K562 (cell line): Measurements from ENCODE around the gene NDUFAF8. TPM values are rescaled to one million over a fixed set of nuclear protein-coding genes. Genes with fewer than 3 reads are reported as not detected.
A peak's percentile ranks its signal among the peaks of the same experiment; 100 is the strongest.

ENCODE experiments used
- ATAC-seq: fragments of 200-7000 bp; cut with Tn5 transposase; 3 replicates; pipeline ENCODE4 v1.9.1; 2020; ENCODE audit warnings: moderate library complexity
- BruUV-seq: library from RNA; stranded (reverse); fragments of 400-500 nt; replicated peaks from 2 replicates; lab custom pipeline; 2021; lab: Mats Ljungman, UMichigan
- CTCF ChIA-PET: fragments of 300-600 bp; formaldehyde crosslinking; extraction: SDS; loops from one replicate; lab custom pipeline; 2021; ENCODE audit warnings: low intra/inter-chr PET ratio; lab: Yijun Ruan, JAX
- POLR2A ChIA-PET: fragments of 300-600, 350-650 bp; sonication (Branson Sonifier 250); formaldehyde crosslinking; extraction: SDS; loops from one replicate; lab custom pipeline; 2021; ENCODE audit warnings: antibody characterized with exemption, inconsistent platforms; lab: Yijun Ruan, JAX
- DNase-seq, 4 experiments: peaks; one replicate each; pipeline versions ENCODE4 v3.0.0 to v3.0.0-alpha.2; 2011 to 2018; ENCODE audit warnings: low spot score in 3 of 4, mixed read lengths in 3 of 4; ENCODE audit errors: extremely low read depth in 1 of 4
- FAIRE-seq: peaks from 2 replicates; lab custom pipeline; 2011; peaks lifted over from hg19 to GRCh38; lab: Jason Lieb, UNC
- H2AFZ ChIP-seq: 2 replicates; pipeline ENCODE4 v1.6.0; 2011; ENCODE audit warnings: low read depth, low read length, control low read depth, inconsistent platforms
- H3K27ac ChIP-seq: fragments of 200-600 bp; 3 replicates; pipeline ENCODE4 v1.8.0; 2011; ENCODE audit warnings: low read depth, mild to moderate bottlenecking, control low read depth, inconsistent platforms, low read length, moderate library complexity, mixed read lengths; ENCODE audit errors: extremely low read depth
- H3K27me3 ChIP-seq, 2 experiments: fragments of 300-600 bp in 1 of 2; 2 replicates in 1 of 2; 3 replicates in 1 of 2; pipeline versions ENCODE4 v1.6.0 to v1.8.0; 2011; ENCODE audit warnings: inconsistent platforms in 2 of 2, low read length in 2 of 2, mild to moderate bottlenecking in 1 of 2, mixed read lengths in 1 of 2, moderate library complexity in 1 of 2; ENCODE audit not compliant: control insufficient read depth in 2 of 2, insufficient read depth in 2 of 2
- H3K36me3 ChIP-seq: fragments of 300-600 bp; 3 replicates; pipeline ENCODE4 v1.8.0; 2011; ENCODE audit warnings: mild to moderate bottlenecking, low read length, inconsistent platforms; ENCODE audit not compliant: control insufficient read depth, insufficient read depth
- H3K4me1 ChIP-seq, 2 experiments: fragments of 200-600 bp in 1 of 2; replicated peaks in 1 of 2; 2 replicates in 1 of 2; 3 replicates in 1 of 2; pipeline versions ENCODE4 v1.5.1 to v1.8.0; 2011; ENCODE audit warnings: inconsistent platforms in 2 of 2, low read length in 2 of 2, mild to moderate bottlenecking in 1 of 2, mixed read lengths in 1 of 2, moderate library complexity in 1 of 2; ENCODE audit not compliant: control insufficient read depth in 2 of 2, insufficient read depth in 2 of 2
- H3K4me2 ChIP-seq: 2 replicates; pipeline ENCODE4 v1.6.1; 2011; ENCODE audit warnings: low read length, control low read depth, inconsistent platforms, mixed read lengths; ENCODE audit not compliant: insufficient read depth
- H3K4me3 ChIP-seq: fragments of 200-600 bp; sonication (generic), shearing (Covaris generic); 2 replicates; pipeline ENCODE4 v1.5.1; 2016; ENCODE audit warnings: control low read depth, inconsistent platforms
- H3K79me2 ChIP-seq: fragments of 200-600 bp; 3 replicates; pipeline ENCODE4 v1.8.0; 2011; ENCODE audit warnings: low read length, inconsistent platforms; ENCODE audit not compliant: control insufficient read depth, insufficient read depth
- H3K9ac ChIP-seq, 2 experiments: 2 replicates each; pipeline versions ENCODE4 v1.6.0 to v1.6.1; 2011; ENCODE audit warnings: low read depth in 2 of 2, low read length in 2 of 2, control low read depth in 1 of 2, inconsistent platforms in 1 of 2, mild to moderate bottlenecking in 1 of 2, mixed read lengths in 1 of 2; ENCODE audit not compliant: insufficient read depth in 1 of 2
- H3K9me1 ChIP-seq: one replicate; pipeline ENCODE4 v1.6.0; 2011; ENCODE audit warnings: inconsistent platforms, mild to moderate bottlenecking, low read length, moderate library complexity; ENCODE audit not compliant: control insufficient read depth, insufficient read depth
- H3K9me3 ChIP-seq: replicated peaks from 2 replicates; pipeline ENCODE4 v1.5.1; 2011; ENCODE audit warnings: low read depth, low read length, inconsistent platforms; ENCODE audit not compliant: control insufficient read depth, insufficient read depth
- H4K20me1 ChIP-seq: replicated peaks from 2 replicates; pipeline ENCODE4 v1.6.1; 2011; ENCODE audit warnings: low read length, inconsistent platforms, mixed read lengths; ENCODE audit not compliant: control insufficient read depth, insufficient read depth
- FOXK2 ChIP-seq, 2 experiments: fragments of 450-650 bp; IDR thresholded peaks in 1 of 2; conservative IDR thresholded peaks in 1 of 2; 2 replicates each; pipeline ENCODE4 v1.6.1; 2016; ENCODE audit warnings: low read depth in 2 of 2, mild to moderate bottlenecking in 1 of 2
- GATA2 ChIP-seq: sonication (generic); formaldehyde crosslinking; IDR thresholded peaks from 2 replicates; pipeline ENCODE4 v1.4.0; 2020; ENCODE audit warnings: mild to moderate bottlenecking, missing genetic modification reagents
- NCOA1 ChIP-seq: fragments of 450-650 bp; IDR thresholded peaks from 2 replicates; pipeline ENCODE4 v1.6.1; 2016; ENCODE audit warnings: low read depth
- POLR2G ChIP-seq: fragments of 200-400 bp; formaldehyde crosslinking; IDR thresholded peaks from 2 replicates; pipeline ENCODE4 v1.6.1; 2017; ENCODE audit warnings: low read depth, mild to moderate bottlenecking, antibody characterized with exemption, low read length, moderate library complexity
- SAFB ChIP-seq: fragments of 200-400 bp; formaldehyde crosslinking; IDR thresholded peaks from 2 replicates; pipeline ENCODE4 v1.6.1; 2017; ENCODE audit warnings: low read depth, low read length, borderline replicate concordance
- SNRNP70 ChIP-seq: fragments of 200-400 bp; formaldehyde crosslinking; optimal IDR thresholded peaks from 2 replicates; pipeline ENCODE3; 2017; ENCODE audit warnings: low read depth, low read length
- TEAD1 ChIP-seq, 2 experiments: fragments of 450-650 bp in 1 of 2; sonication (generic) in 1 of 2; formaldehyde crosslinking; IDR thresholded peaks; 2 replicates each; pipeline versions ENCODE4 v1.4.0 to v1.8.0; 2020 to 2022; ENCODE audit warnings: mild to moderate bottlenecking in 2 of 2, missing genetic modification reagents in 1 of 2
- ZFP1 ChIP-seq: fragments of 450-650 bp; formaldehyde crosslinking; IDR thresholded peaks from 2 replicates; pipeline ENCODE4 v1.4.0; 2020; ENCODE audit warnings: mild to moderate bottlenecking, mixed read lengths
- WGBS: fragments of 100-300 bp; shearing (Covaris generic); methylation state at CpG from one replicate; pipeline ENCODE4 v1.1.6; 2016; ENCODE audit warnings: low coverage, mixed read lengths; ENCODE audit not compliant: insufficient coverage; ENCODE audit errors: missing lambda C conversion rate; 5-methylcytosine and 5-hydroxymethylcytosine counted together
- in situ Hi-C: fragments of 300-500 bp; cut with MboI; formaldehyde crosslinking; loops from 4 replicates; pipeline ENCODE4 v1.15.0; 2018; ENCODE audit warnings: inconsistent platforms, mixed read lengths
- intact Hi-C: fragments of 100-400 bp; cut with micrococcal nuclease; formaldehyde crosslinking; loops from 2 replicates; pipeline ENCODE4 v1.14.2; 2022
- polyA plus RNA-seq, 8 experiments: library from polyadenylated mRNA; depleted of rRNA in 4 of 8; stranded (reverse) in 5 of 8; unstranded in 3 of 8; fragments of >200 nt; fragmentation: Nextera tagmentation in 2 of 8; fragmentation: Illumina TruSeq in 1 of 8; extraction: Ambion mirVana in 2 of 8; extraction: Trizol in 1 of 8; gene quantifications; 2 replicates each; pipeline versions ENCODE4 v1.2.1 to v1.2.3, GENCODE V29; 2011 to 2014; ENCODE audit warnings: inconsistent platforms in 1 of 8, missing spikeins in 1 of 8
- total RNA-seq, 7 experiments: library from RNA; depleted of rRNA in 6 of 7; stranded (reverse); fragments of >200 nt in 6 of 7; fragmentation: Illumina TruSeq in 2 of 7; extraction: Trizol in 2 of 7; gene quantifications; 2 replicates each; pipeline versions ENCODE4 v1.2.1 to v1.2.3, GENCODE V29; 2011 to 2021; ENCODE audit warnings: low replicate concordance in 1 of 7

The NDUFAF8 gene
- total and polyA plus RNA-seq, 9 of the 15 experiments (the other 6 are each of a cell fraction or from before 2014, with no cell fraction given): 13.5 to 144 (median 90.0) TPM

DNA sequence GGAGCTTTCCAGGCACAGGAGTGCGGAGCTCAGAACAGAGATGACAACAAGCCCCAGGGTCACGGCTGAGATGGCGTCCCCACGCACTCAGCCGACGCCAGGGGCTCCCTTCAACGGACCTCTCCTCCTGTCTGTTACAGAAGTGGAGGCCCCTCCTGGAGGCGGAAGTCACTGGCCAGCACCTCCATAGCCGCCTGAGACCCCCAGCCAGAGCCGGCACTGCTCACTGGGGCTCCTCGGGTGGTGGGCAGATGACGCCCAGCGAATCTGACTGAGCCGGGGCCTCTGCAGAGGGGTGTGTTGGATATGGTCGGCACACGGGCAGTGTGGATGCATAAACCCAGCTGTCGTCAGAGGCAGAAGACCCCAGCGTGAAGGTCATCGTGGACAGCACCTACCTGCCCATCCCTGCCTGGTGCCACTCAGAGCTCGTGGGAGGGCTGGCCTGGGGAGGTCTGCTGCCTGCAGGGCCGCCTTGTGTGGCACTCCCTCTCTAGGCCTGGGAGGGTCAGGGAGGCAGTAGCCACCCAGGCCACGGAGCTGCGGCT lies 20.0 kb downstream of the NDUFAF8 start:
- Histone ChIP-seq H2AFZ (no peak overlapping the region), H4K20me1 (no peaks in the 10 kb centered on the region; the same call in 1 of the 2 replicates), H3K79me2 (no peaks in the 10 kb centered on the region), H3K9me1 (no peaks in the 10 kb centered on the region), H3K4me2 (no peak overlapping the region), H3K27ac (no peak overlapping the region), H3K4me1 (peaks cover 0 to 50% of the 10 kb centered on the region in 2 experiments; a peak in 2 of 5 replicates), H3K36me3 (peaks cover 53% of the 10 kb centered on the region; the same call in 2 of the 3 replicates), H3K9ac (no peak overlapping the region; a peak in 1 of 4 replicates), H3K4me3 (no peak overlapping the region), H3K27me3 (no peaks in the 10 kb centered on the region), H3K9me3 (no peaks in the 10 kb centered on the region)
- ATAC-seq (no peak), DNase-seq (no peak), FAIRE-seq (no peak)
- WGBS: 93% methylated on average over 14 of the region's 23 CpGs
- no TSS peak for BruUV-seq
- CTCF ChIA-PET: no interaction called here
- in situ Hi-C loops (no loop called here), intact Hi-C loops (no loop called here)
- no peak for TF ChIP-seq FOXK2 (conservative IDR thresholded peaks at IDR 0.05 in 1 of 2, IDR thresholded peaks at IDR 0.05 in 1 of 2; ENCODE audit: low read depth in 2 of 2)
- TF ChIP-seq ZFP1: no peak
- TF ChIP-seq SAFB: no peak
- TF ChIP-seq TEAD1 (CRISPR knock-in tag; IDR thresholded peaks at IDR 0.05): no peak
- no peak for TF ChIP-seq NCOA1
- no peak for TF ChIP-seq GATA2 (CRISPR knock-in tag)
- peak; percentile 29 for TF ChIP-seq POLR2G
- no peak for TF ChIP-seq SNRNP70
- POLR2A ChIA-PET: interaction anchor here (0.5 to 0.7 kb wide), 2 partner anchors 30 to 248 kb away, joined by 3 read pairs; no protein-coding TSS in a partner anchor
